ENCODE measurements around the gene NKAIN1.
"Not testable (repeated sequence)": the region's sequence is repeated elsewhere in the genome, so short reads cannot be mapped to it uniquely, and the experiment has no call there.

Gene NKAIN1

GRCh38 chr1:31154000-31154631, 85.6 kb downstream of the NKAIN1 start:
- DNase-seq (ENCODE audit: low spot score) = no peak

GRCh38 chr1:31153423-31153822, 86.3 kb downstream of the NKAIN1 start:
- no peak for DNase-seq (ENCODE audit: low spot score)

- no peak for DNase-seq (ENCODE audit: low spot score)
Measured at GRCh38 chr1:31152181-31152795, 87.4 kb downstream of the NKAIN1 start.

- no peak for DNase-seq (ENCODE audit: low spot score)
Measured at GRCh38 chr1:31151402-31151801, 88.3 kb downstream of the NKAIN1 start.

GRCh38 chr1:31148409-31148808, 91.3 kb downstream of the NKAIN1 start:
- no peak for DNase-seq (ENCODE audit: low spot score)

GRCh38 chr1:31145648-31146047, 94.0 kb downstream of the NKAIN1 start:
- DNase-seq (ENCODE audit: low spot score) = no peak

- no peak for DNase-seq (ENCODE audit: low spot score)
Measured at GRCh38 chr1:31144442-31144841, 95.2 kb downstream of the NKAIN1 start.

- DNase-seq (ENCODE audit: low spot score) = no peak
Measured at GRCh38 chr1:31143455-31143854, 96.2 kb downstream of the NKAIN1 start.

GRCh38 chr1:31142406-31142805, 97.3 kb downstream of the NKAIN1 start:
- DNase-seq (ENCODE audit: low spot score) = no peak

GRCh38 chr1:31140299-31140698, 99.4 kb downstream of the NKAIN1 start:
- DNase-seq (ENCODE audit: low spot score) = no peak

- not testable (repeated sequence) for DNase-seq (ENCODE audit: low spot score)
Measured at GRCh38 chr1:31138797-31139521, 100.7 kb downstream of the NKAIN1 start.

- DNase-seq (ENCODE audit: low spot score) = not testable (repeated sequence)
Measured at GRCh38 chr1:31137873-31138272, 101.8 kb downstream of the NKAIN1 start.

- DNase-seq (ENCODE audit: low spot score) = no peak
Measured at GRCh38 chr1:31135973-31136600, 103.6 kb downstream of the NKAIN1 start.

GRCh38 chr1:31133368-31133767, 106.3 kb downstream of the NKAIN1 start:
- DNase-seq (ENCODE audit: low spot score) = no peak
